Panc1 (cell line): ENCODE data around the gene GRK1. TPM values are rescaled to one million over a fixed set of nuclear protein-coding genes. Genes with fewer than 3 reads are reported as not detected.

Experiments
- ATAC-seq: fragments of 200-7000 bp; cut with Tn5 transposase; 2 replicates; pipeline ENCODE4 v1.9.1; 2020; ENCODE audit warnings: mild to moderate bottlenecking, moderate library complexity
- BruUV-seq: library from RNA; stranded (reverse); fragments of 400-500 nt; replicated peaks from 2 replicates; lab custom pipeline; 2021; lab: Mats Ljungman, UMichigan
- CTCF ChIA-PET: fragments of 300-600 bp; sonication (Branson Sonifier 250); formaldehyde crosslinking; loops from one replicate; lab custom pipeline; 2022; ENCODE audit warnings: antibody characterized with exemption; lab: Charles Lee
- POLR2A ChIA-PET: fragments of 300-600 bp; sonication (Branson Sonifier 250); formaldehyde crosslinking; loops from one replicate; lab custom pipeline; 2022; ENCODE audit warnings: antibody characterized with exemption; lab: Charles Lee
- DNase-seq: peaks from one replicate; pipeline ENCODE4 v3.0.0-alpha.2; 2010; ENCODE audit warnings: low read depth, low spot score
- H3K27ac ChIP-seq: 2 replicates; pipeline ENCODE4 v1.5.1; 2011; ENCODE audit warnings: mild to moderate bottlenecking, low read length, inconsistent platforms
- H3K27me3 ChIP-seq: fragments of 200-500 bp; sonication (Bioruptor generic); 2 replicates; pipeline ENCODE4 v1.6.0; 2014; ENCODE audit warnings: low read length, inconsistent platforms; ENCODE audit not compliant: control insufficient read depth, insufficient read depth
- H3K36me3 ChIP-seq: fragments of 200-500 bp; sonication (Bioruptor generic); 2 replicates; pipeline ENCODE4 v1.5.1; 2014; ENCODE audit warnings: inconsistent platforms, mild to moderate bottlenecking, low read length, moderate library complexity; ENCODE audit not compliant: control insufficient read depth, insufficient read depth
- H3K4me1 ChIP-seq: 2 replicates; pipeline ENCODE4 v1.5.1; 2011; ENCODE audit warnings: inconsistent platforms, mild to moderate bottlenecking, low read length, moderate library complexity; ENCODE audit not compliant: control insufficient read depth, insufficient read depth
- H3K4me3 ChIP-seq, 2 experiments: 2 replicates each; pipeline ENCODE4 v1.5.1; 2011 to 2012; ENCODE audit warnings: low read depth in 2 of 2, low read length in 2 of 2, mild to moderate bottlenecking in 2 of 2, inconsistent platforms in 1 of 2, moderate library complexity in 1 of 2
- H3K9me3 ChIP-seq: fragments of 200-500 bp; sonication (Bioruptor generic); 2 replicates; pipeline ENCODE4 v1.5.1; 2014; ENCODE audit warnings: low read depth, mild to moderate bottlenecking, inconsistent platforms, low read length, moderate library complexity; ENCODE audit not compliant: control insufficient read depth, insufficient read depth
- CTCF ChIP-seq: fragments of 450-650 bp; IDR thresholded peaks from 2 replicates; pipeline ENCODE4 v1.5.1; 2017; ENCODE audit warnings: mild to moderate bottlenecking
- POLR2AphosphoS5 ChIP-seq: IDR thresholded peaks from 2 replicates; pipeline ENCODE4 v1.6.1; 2012; ENCODE audit warnings: mild to moderate bottlenecking, low read depth, low read length, moderate library complexity
- SIN3A ChIP-seq: IDR thresholded peaks from 2 replicates; pipeline ENCODE4 v1.6.1; 2012; ENCODE audit warnings: low read depth, mild to moderate bottlenecking, low read length, moderate library complexity, borderline replicate concordance; ENCODE audit not compliant: insufficient read depth
- TCF7L2 ChIP-seq: IDR thresholded peaks from 2 replicates; pipeline ENCODE4 v1.6.1; 2011; ENCODE audit warnings: mild to moderate bottlenecking, low read depth, low read length, inconsistent platforms
- in situ Hi-C: cut with HindIII; loops from 2 replicates; pipeline ENCODE4 v1.10.0; 2016; ENCODE audit warnings: low sequenced_read_pairs, low pct_unique_long_range_greater_than_20kb
- intact Hi-C: fragments of 100-400 bp; cut with micrococcal nuclease; formaldehyde crosslinking; loops from one replicate; pipeline ENCODE4 v1.10.0; 2022; ENCODE audit not compliant: unreplicated experiment
- total RNA-seq: library from RNA; stranded (reverse); gene quantifications from one replicate; pipeline ENCODE4 v1.2.1, GENCODE V29; 2021; ENCODE audit not compliant: unreplicated experiment
- TF ChIP-seq, protein P1 (sequence below), 2 experiments: IDR thresholded peaks; 2 replicates each; pipeline ENCODE4 v1.6.1; 2011 to 2012; ENCODE audit warnings: low read depth in 2 of 2, control low read depth in 1 of 2, low read length in 1 of 2, mild to moderate bottlenecking in 1 of 2, moderate library complexity in 1 of 2; ENCODE audit not compliant: insufficient read depth in 1 of 2

The GRK1 gene
- total RNA-seq, 1 experiment from 2014 or later, result 1.8 TPM

GRCh38 chr13:113769106-113769505 lies 102.1 kb downstream of the GRK1 start:
- ATAC-seq (no peak), DNase-seq (no peak)
- no peak overlapping the region for H3K4me3 ChIP-seq
- intact Hi-C loops, result no loop called here
- no peak for TF ChIP-seq TCF7L2
- ChIA-PET POLR2A (no interaction called here), CTCF (no interaction called here)
- peaks cover 2% of the 10 kb centered on the region; the same call in 1 of the 2 replicates for H3K4me1 ChIP-seq
- H3K36me3 ChIP-seq, result no peaks in the 10 kb centered on the region
- H3K9me3 ChIP-seq, result peaks cover 2% of the 10 kb centered on the region; the same call in 1 of the 2 replicates
- no peaks in the 10 kb centered on the region for H3K27me3 ChIP-seq
- in situ Hi-C loops, result no loop called here
- H3K27ac ChIP-seq, result no peak overlapping the region
- no TSS peak for BruUV-seq

- DNase-seq (no peak), ATAC-seq (no peak)
- Histone ChIP-seq H3K9me3 (peaks cover 2% of the 10 kb centered on the region; the same call in 1 of the 2 replicates), H3K27me3 (no peaks in the 10 kb centered on the region), H3K36me3 (no peaks in the 10 kb centered on the region), H3K4me1 (peaks cover 3% of the 10 kb centered on the region; the same call in 1 of the 2 replicates), H3K27ac (no peak overlapping the region), H3K4me3 (no peak overlapping the region)
- POLR2A ChIA-PET, result no interaction called here
- intact Hi-C loops, result no loop called here
- TF ChIP-seq TCF7L2 (no peak), SIN3A (no peak), CTCF (no peak), POLR2AphosphoS5 (no peak)
- TF ChIP-seq, protein P1, sequence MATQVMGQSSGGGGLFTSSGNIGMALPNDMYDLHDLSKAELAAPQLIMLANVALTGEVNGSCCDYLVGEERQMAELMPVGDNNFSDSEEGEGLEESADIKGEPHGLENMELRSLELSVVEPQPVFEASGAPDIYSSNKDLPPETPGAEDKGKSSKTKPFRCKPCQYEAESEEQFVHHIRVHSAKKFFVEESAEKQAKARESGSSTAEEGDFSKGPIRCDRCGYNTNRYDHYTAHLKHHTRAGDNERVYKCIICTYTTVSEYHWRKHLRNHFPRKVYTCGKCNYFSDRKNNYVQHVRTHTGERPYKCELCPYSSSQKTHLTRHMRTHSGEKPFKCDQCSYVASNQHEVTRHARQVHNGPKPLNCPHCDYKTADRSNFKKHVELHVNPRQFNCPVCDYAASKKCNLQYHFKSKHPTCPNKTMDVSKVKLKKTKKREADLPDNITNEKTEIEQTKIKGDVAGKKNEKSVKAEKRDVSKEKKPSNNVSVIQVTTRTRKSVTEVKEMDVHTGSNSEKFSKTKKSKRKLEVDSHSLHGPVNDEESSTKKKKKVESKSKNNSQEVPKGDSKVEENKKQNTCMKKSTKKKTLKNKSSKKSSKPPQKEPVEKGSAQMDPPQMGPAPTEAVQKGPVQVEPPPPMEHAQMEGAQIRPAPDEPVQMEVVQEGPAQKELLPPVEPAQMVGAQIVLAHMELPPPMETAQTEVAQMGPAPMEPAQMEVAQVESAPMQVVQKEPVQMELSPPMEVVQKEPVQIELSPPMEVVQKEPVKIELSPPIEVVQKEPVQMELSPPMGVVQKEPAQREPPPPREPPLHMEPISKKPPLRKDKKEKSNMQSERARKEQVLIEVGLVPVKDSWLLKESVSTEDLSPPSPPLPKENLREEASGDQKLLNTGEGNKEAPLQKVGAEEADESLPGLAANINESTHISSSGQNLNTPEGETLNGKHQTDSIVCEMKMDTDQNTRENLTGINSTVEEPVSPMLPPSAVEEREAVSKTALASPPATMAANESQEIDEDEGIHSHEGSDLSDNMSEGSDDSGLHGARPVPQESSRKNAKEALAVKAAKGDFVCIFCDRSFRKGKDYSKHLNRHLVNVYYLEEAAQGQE (IDR thresholded peaks at IDR 0.05; ENCODE audit: insufficient read depth in 1 of 2, low read depth in 2 of 2, low read length in 1 of 2), result no peak
- in situ Hi-C loops, result no loop called here
- BruUV-seq, result no TSS peak
- CTCF ChIA-PET, result no interaction called here
These were observed 102.9 kb downstream of the GRK1 start for GRCh38 chr13:113769881-113770280.

DNA sequence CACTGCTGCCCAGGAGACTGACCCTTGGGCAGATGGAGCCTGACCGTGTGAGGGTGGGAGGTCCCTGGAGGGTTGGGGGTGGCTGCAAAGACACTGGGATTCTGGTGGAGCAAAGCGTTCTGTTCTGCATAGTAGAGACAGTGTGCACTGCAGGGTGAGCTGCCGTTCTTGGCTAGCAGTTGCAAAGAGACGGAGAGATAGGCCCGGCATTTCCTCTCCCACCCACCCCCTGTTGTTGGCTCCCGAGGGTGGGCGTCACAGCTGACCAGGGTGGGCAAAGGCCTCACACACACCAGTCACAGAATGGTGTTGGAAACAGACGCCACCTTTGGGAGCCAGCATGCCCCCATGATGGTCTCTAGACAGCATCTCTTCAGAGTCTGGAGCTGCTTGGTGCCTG lies 103.4 kb downstream of the GRK1 start:
- ATAC-seq, result no peak
- ChIA-PET POLR2A (no interaction called here), CTCF (no interaction called here)
- in situ Hi-C loops, result no loop called here
- DNase-seq, result no peak
- no TSS peak for BruUV-seq
- intact Hi-C loops, result no loop called here
- TF ChIP-seq CTCF (no peak), TCF7L2 (no peak), SIN3A (no peak), POLR2AphosphoS5 (no peak)
- TF ChIP-seq, protein P1 (IDR thresholded peaks at IDR 0.05; ENCODE audit: insufficient read depth in 1 of 2, low read depth in 2 of 2, low read length in 1 of 2), result no peak
- Histone ChIP-seq H3K27me3 (no peaks in the 10 kb centered on the region), H3K36me3 (no peaks in the 10 kb centered on the region), H3K4me1 (peaks cover 3% of the 10 kb centered on the region; the same call in 1 of the 2 replicates), H3K4me3 (no peak overlapping the region), H3K27ac (no peak overlapping the region), H3K9me3 (peaks cover 2% of the 10 kb centered on the region; the same call in 1 of the 2 replicates)
